ENCODE measurements around the gene GOLT1A. TPM values are rescaled to one million over a fixed set of nuclear protein-coding genes. Genes with fewer than 3 reads are reported as not detected.
"Not testable (repeated sequence)": the region's sequence is repeated elsewhere in the genome, so short reads cannot be mapped to it uniquely, and the experiment has no call there.

Gene GOLT1A
- total RNA-seq, 1 experiment from 2014 or later = 10.8 TPM

- no peak for DNase-seq (ENCODE audit: low spot score)
Observed at GRCh38 chr1:204249736-204250427, 36.1 kb upstream of the GOLT1A start.

GRCh38 chr1:204248954-204249353 is 35.2 kb upstream of the GOLT1A start:
- no peak for DNase-seq (ENCODE audit: low spot score)

- no peak for DNase-seq (ENCODE audit: low spot score)
Observed at GRCh38 chr1:204246876-204247275, 33.1 kb upstream of the GOLT1A start.

- DNase-seq (ENCODE audit: low spot score) = no peak
Observed at GRCh38 chr1:204242920-204243319, 29.1 kb upstream of the GOLT1A start.

GRCh38 chr1:204241914-204242313 is 28.1 kb upstream of the GOLT1A start:
- DNase-seq (ENCODE audit: low spot score) = no peak

GRCh38 chr1:204241050-204241449 is 27.3 kb upstream of the GOLT1A start:
- DNase-seq (ENCODE audit: low spot score) = no peak

GRCh38 chr1:204240233-204240632 is 26.4 kb upstream of the GOLT1A start:
- no peak for DNase-seq (ENCODE audit: low spot score)

- not testable (repeated sequence) for DNase-seq (ENCODE audit: low spot score)
Observed at GRCh38 chr1:204239401-204239800, 25.6 kb upstream of the GOLT1A start.

GRCh38 chr1:204238520-204238919 is 24.7 kb upstream of the GOLT1A start:
- not testable (repeated sequence) for DNase-seq (ENCODE audit: low spot score)

GRCh38 chr1:204237515-204237914 is 23.7 kb upstream of the GOLT1A start:
- DNase-seq (ENCODE audit: low spot score) = not testable (repeated sequence)

- no peak for DNase-seq (ENCODE audit: low spot score)
Observed at GRCh38 chr1:204232526-204232925, 18.7 kb upstream of the GOLT1A start.

- DNase-seq (ENCODE audit: low spot score) = no peak
Observed at GRCh38 chr1:204230211-204230610, 16.4 kb upstream of the GOLT1A start.

- DNase-seq (ENCODE audit: low spot score) = no peak
Observed at GRCh38 chr1:204228896-204229295, 15.1 kb upstream of the GOLT1A start.

- no peak for DNase-seq (ENCODE audit: low spot score)
Observed at GRCh38 chr1:204227996-204228785, 14.4 kb upstream of the GOLT1A start.

- DNase-seq (ENCODE audit: low spot score) = no peak
Observed at GRCh38 chr1:204227351-204227750, 13.6 kb upstream of the GOLT1A start.

GRCh38 chr1:204225841-204226735 is 12.3 kb upstream of the GOLT1A start:
- DNase-seq (ENCODE audit: low spot score) = peak; percentile 85

GRCh38 chr1:204224655-204225054 is 10.9 kb upstream of the GOLT1A start:
- no peak for DNase-seq (ENCODE audit: low spot score)

GRCh38 chr1:204223129-204223860 is 9.5 kb upstream of the GOLT1A start:
- DNase-seq (ENCODE audit: low spot score) = no peak

GRCh38 chr1:204222764-204223055 is 8.9 kb upstream of the GOLT1A start:
- no peak for DNase-seq (ENCODE audit: low spot score)

GRCh38 chr1:204222006-204222763 is 8.4 kb upstream of the GOLT1A start:
- no peak for DNase-seq (ENCODE audit: low spot score)

- DNase-seq (ENCODE audit: low spot score) = peak; percentile 23
Observed at GRCh38 chr1:204221271-204221670, 7.5 kb upstream of the GOLT1A start.
